ENCODE results near the gene STAT1.

DNA sequence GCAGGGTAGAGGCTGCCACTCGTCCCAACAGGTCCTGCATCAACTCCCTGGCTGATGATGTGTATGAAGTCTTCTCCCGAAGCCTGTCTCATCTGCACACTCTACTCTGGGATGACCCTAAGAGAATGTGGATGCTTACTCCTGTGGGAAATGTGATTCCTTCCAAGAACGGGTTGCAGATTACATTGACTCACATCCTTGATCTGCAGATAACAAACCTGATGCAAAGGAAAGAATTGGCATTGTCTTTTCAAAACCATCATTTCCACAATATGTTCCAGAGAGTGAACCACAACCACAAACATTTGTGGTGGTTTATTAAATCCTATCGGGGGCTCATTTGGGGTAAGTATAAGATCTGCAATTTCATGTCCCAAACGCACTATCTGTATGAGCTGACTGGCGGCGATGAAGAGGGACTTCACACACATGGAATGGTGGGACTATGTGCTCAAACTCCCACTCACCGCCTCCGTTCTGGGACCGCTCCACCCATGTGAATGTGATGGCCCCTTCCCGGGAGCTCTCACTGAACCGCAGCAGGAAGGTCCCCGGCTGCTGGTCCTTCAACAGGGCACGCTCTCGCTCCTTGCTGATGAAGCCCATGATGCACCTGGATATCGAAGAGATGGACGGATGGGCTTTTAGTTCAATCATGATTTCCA lies 35.5 kb downstream of the STAT1 start:
- TF ChIP-seq, protein P1, sequence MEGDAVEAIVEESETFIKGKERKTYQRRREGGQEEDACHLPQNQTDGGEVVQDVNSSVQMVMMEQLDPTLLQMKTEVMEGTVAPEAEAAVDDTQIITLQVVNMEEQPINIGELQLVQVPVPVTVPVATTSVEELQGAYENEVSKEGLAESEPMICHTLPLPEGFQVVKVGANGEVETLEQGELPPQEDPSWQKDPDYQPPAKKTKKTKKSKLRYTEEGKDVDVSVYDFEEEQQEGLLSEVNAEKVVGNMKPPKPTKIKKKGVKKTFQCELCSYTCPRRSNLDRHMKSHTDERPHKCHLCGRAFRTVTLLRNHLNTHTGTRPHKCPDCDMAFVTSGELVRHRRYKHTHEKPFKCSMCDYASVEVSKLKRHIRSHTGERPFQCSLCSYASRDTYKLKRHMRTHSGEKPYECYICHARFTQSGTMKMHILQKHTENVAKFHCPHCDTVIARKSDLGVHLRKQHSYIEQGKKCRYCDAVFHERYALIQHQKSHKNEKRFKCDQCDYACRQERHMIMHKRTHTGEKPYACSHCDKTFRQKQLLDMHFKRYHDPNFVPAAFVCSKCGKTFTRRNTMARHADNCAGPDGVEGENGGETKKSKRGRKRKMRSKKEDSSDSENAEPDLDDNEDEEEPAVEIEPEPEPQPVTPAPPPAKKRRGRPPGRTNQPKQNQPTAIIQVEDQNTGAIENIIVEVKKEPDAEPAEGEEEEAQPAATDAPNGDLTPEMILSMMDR (conservative IDR thresholded peaks at IDR 0.05; ENCODE audit: low read depth, low read length): no peak
- no peak for TF ChIP-seq EZH2 (IDR thresholded peaks at IDR 0.05; ENCODE audit: borderline replicate concordance, low read depth, low read length, poor library complexity, severe bottlenecking)
